Activated CD8-positive, alpha-beta T cell treated with anti-CD3 and anti-CD28 coated beads for 36 hours (primary cell): Measurements from ENCODE around the gene HAUS5. TPM values are rescaled to one million over a fixed set of nuclear protein-coding genes. Genes with fewer than 3 reads are reported as not detected.

Experiments
- ATAC-seq: fragments of 200-7000 bp; cut with Tn5 transposase; one replicate; pipeline ENCODE4 v1.10.0; 2021; ENCODE audit warnings: mild to moderate bottlenecking, moderate library complexity
- CTCF ChIA-PET: fragments of 350-600 bp; sonication (Branson Sonifier 250); formaldehyde crosslinking; loops from one replicate; lab custom pipeline; 2021; ENCODE audit warnings: antibody characterized with exemption; lab: Charles Lee
- POLR2A ChIA-PET: fragments of 350-600 bp; sonication (Branson Sonifier 250); formaldehyde crosslinking; loops from one replicate; lab custom pipeline; 2021; ENCODE audit warnings: antibody characterized with exemption; lab: Charles Lee
- DNase-seq: peaks from one replicate; pipeline ENCODE4 v3.0.0-alpha.2; 2020
- H3K27ac Mint-ChIP-seq: one replicate; pipeline ENCODE4 v1.8.0; 2021; ENCODE audit warnings: mild to moderate bottlenecking, mixed read lengths
- H3K27me3 Mint-ChIP-seq: one replicate; pipeline ENCODE4 v1.8.0; 2021; ENCODE audit warnings: mixed read lengths
- H3K36me3 Mint-ChIP-seq: one replicate; pipeline ENCODE4 v1.8.0; 2021; ENCODE audit warnings: low read depth, mixed read lengths
- H3K4me1 Mint-ChIP-seq: one replicate; pipeline ENCODE4 v1.8.0; 2021; ENCODE audit warnings: low read depth, mixed read lengths
- H3K4me3 Mint-ChIP-seq: one replicate; pipeline ENCODE4 v1.8.0; 2021; ENCODE audit warnings: mild to moderate bottlenecking, moderate library complexity, mixed read lengths
- H3K9me3 Mint-ChIP-seq: one replicate; pipeline ENCODE4 v1.8.0; 2021; ENCODE audit warnings: mixed read lengths
- CTCF ChIP-seq: fragments of 200-600 bp; IDR thresholded peaks from one replicate; pipeline ENCODE4 v1.8.0; 2022; ENCODE audit warnings: antibody characterized with exemption, mild to moderate bottlenecking
- intact Hi-C: fragments of 100-400 bp; cut with micrococcal nuclease; formaldehyde crosslinking; loops from one replicate; pipeline ENCODE4 v1.10.0; 2022
- total RNA-seq, 2 experiments: library from RNA; stranded (reverse); gene quantifications; one replicate each; pipeline ENCODE4 v1.2.3, GENCODE V29; 2021

Gene HAUS5
- total RNA-seq, 2 experiments from 2014 or later = 38.3 to 40.0 TPM

- H3K9me3 Mint-ChIP-seq = no peaks in the 10 kb centered on the region
- H3K4me1 Mint-ChIP-seq = peaks cover 29% of the 10 kb centered on the region
- peaks cover 10% of the 10 kb centered on the region for H3K36me3 Mint-ChIP-seq
- ATAC-seq (no peak), DNase-seq (peak; percentile 81)
- ChIA-PET POLR2A (interaction anchor here (0.7 to 1.6 kb wide), 3 partner anchors 19 to 32 kb away, joined by 3 to 4 read pairs (median 3); no protein-coding TSS in a partner anchor), CTCF (interaction anchor here (0.6 to 1.4 kb wide), 2 partner anchors 51 to 93 kb away, joined by 3 to 6 read pairs; no protein-coding TSS in a partner anchor)
- intact Hi-C loops = no loop called here
- TF ChIP-seq CTCF = no peak
- peak within 1 kb of the TSS; percentile 76 for H3K4me3 Mint-ChIP-seq
- H3K27me3 Mint-ChIP-seq = no peaks in the 10 kb centered on the region
- H3K27ac Mint-ChIP-seq = peak within 1 kb of the TSS; percentile 79
Observed at GRCh38 chr19:35641515-35642151, 29.1 kb downstream of the HAUS5 start, which contains the start of gene ETV2. Gene ETV2, plus strand, starts transcription at chr19:35641745. Its CDS starts 716 bp downstream, at chr19:35642461.

- H3K27me3 Mint-ChIP-seq = no peaks in the 10 kb centered on the region
- intact Hi-C loops = no loop called here
- H3K4me1 Mint-ChIP-seq = peaks cover 29% of the 10 kb centered on the region
- no peaks in the 10 kb centered on the region for H3K9me3 Mint-ChIP-seq
- DNase-seq (no peak), ATAC-seq (no peak)
- TF ChIP-seq CTCF = no peak
- H3K4me3 Mint-ChIP-seq = peak overlapping the region; percentile 76
- H3K36me3 Mint-ChIP-seq = peaks cover 3% of the 10 kb centered on the region
- ChIA-PET POLR2A (interaction anchor here (0.9 to 1.6 kb wide), 3 partner anchors 11 to 31 kb away, joined by 3 to 6 read pairs (median 4); no protein-coding TSS in a partner anchor), CTCF (interaction anchor here (0.6 to 1.4 kb wide), 2 partner anchors 50 to 94 kb away, joined by 3 to 6 read pairs; no protein-coding TSS in a partner anchor)
- H3K27ac Mint-ChIP-seq = peak overlapping the region; percentile 61
Observed at GRCh38 chr19:35642312-35642711, 29.8 kb downstream of the HAUS5 start.

GRCh38 chr19:35642798-35643254 is 30.3 kb downstream of the HAUS5 start:
- ATAC-seq (no peak), DNase-seq (peak; percentile 35)
- H3K27ac Mint-ChIP-seq = peak overlapping the region; percentile 52
- CTCF ChIA-PET = interaction anchor here (1.4 kb wide), 1 partner anchor 95 kb away, joined by 6 read pairs; no protein-coding TSS in a partner anchor
- no peaks in the 10 kb centered on the region for H3K27me3 Mint-ChIP-seq
- peaks cover 29% of the 10 kb centered on the region for H3K4me1 Mint-ChIP-seq
- peaks cover 3% of the 10 kb centered on the region for H3K36me3 Mint-ChIP-seq
- H3K9me3 Mint-ChIP-seq = no peaks in the 10 kb centered on the region
- no peak for TF ChIP-seq CTCF
- intact Hi-C loops = no loop called here
- POLR2A ChIA-PET = interaction anchor here (1.0 to 1.6 kb wide), 3 partner anchors 11 to 95 kb away, joined by 3 to 6 read pairs (median 3); no protein-coding TSS in a partner anchor
- H3K4me3 Mint-ChIP-seq = peak overlapping the region; percentile 76

- ATAC-seq (peak; percentile 26), DNase-seq (peak; percentile 86)
- ChIA-PET CTCF (interaction anchor here (1.0 to 1.3 kb wide), 3 partner anchors 68 to 86 kb away, joined by 3 to 4 read pairs (median 3); no protein-coding TSS in a partner anchor), POLR2A (interaction anchor here (0.8 to 3.0 kb wide), 7 partner anchors 12 to 128 kb away, joined by 3 to 13 read pairs (median 4); partner anchors contain the start of gene HAUS5)
- no peak for TF ChIP-seq CTCF
- H3K4me3 Mint-ChIP-seq = peak overlapping the region; percentile 76
- peak overlapping the region; percentile 85 for H3K27ac Mint-ChIP-seq
- no peaks in the 10 kb centered on the region for H3K9me3 Mint-ChIP-seq
- H3K36me3 Mint-ChIP-seq = peaks cover 4% of the 10 kb centered on the region
- intact Hi-C loops = no loop called here
- peaks cover 29% of the 10 kb centered on the region for H3K4me1 Mint-ChIP-seq
- no peaks in the 10 kb centered on the region for H3K27me3 Mint-ChIP-seq
Observed at GRCh38 chr19:35643255-35644205, 31.0 kb downstream of the HAUS5 start.
